Fibroblast of skin of left biceps (primary cell): ENCODE data around the gene MZT2B.
"Not testable (repeated sequence)": the region's sequence is repeated elsewhere in the genome, so short reads cannot be mapped to it uniquely, and the experiment has no call there.

Source experiments
- DNase-seq, 2 experiments: peaks; one replicate each; pipeline ENCODE4 v3.0.0-alpha.2; 2013; ENCODE audit warnings: low read depth in 2 of 2

The MZT2B gene, protein sequence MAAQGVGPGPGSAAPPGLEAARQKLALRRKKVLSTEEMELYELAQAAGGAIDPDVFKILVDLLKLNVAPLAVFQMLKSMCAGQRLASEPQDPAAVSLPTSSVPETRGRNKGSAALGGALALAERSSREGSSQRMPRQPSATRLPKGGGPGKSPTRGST

DNA sequence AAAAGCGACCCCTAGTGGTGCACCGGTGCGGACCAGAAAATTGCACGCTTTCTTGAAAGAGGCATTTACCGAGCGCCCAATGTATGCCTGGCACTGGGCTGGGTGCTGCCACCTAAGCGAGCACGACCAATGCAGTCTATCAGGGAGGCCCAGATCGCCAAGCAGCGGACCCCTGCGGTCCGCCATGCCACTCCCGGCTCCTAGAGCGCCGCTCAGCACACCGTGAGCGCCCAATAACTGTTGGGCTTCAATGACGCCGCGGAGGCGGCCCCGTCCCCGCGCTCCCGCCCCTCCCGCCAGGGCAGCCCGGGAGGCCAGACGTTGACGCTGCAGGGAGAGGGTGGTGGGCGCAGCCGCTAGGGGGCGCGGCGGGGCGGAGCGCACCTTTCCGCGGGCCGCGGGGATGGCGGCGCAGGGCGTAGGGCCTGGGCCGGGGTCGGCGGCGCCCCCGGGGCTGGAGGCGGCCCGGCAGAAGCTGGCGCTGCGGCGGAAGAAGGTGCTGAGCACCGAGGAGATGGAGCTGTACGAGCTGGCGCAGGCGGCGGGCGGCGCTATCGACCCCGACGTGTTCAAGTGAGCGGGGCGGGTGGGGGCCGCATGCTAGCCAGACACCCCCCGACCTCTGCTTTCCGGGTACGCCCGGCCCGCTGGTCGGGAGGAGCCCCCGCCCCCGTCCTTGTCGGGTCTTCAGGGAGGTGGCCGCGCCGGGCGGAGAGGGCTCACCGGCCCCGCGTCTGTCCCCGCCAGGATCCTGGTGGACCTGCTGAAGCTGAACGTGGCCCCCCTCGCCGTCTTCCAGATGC is at the start of gene MZT2B:
Gene MZT2B (plus strand): TSS at position 383 of the 803 bp plus-strand sequence. CDS start 21 bp downstream, at position 404.
- peak; percentile 54 to 71 for DNase-seq

DNA sequence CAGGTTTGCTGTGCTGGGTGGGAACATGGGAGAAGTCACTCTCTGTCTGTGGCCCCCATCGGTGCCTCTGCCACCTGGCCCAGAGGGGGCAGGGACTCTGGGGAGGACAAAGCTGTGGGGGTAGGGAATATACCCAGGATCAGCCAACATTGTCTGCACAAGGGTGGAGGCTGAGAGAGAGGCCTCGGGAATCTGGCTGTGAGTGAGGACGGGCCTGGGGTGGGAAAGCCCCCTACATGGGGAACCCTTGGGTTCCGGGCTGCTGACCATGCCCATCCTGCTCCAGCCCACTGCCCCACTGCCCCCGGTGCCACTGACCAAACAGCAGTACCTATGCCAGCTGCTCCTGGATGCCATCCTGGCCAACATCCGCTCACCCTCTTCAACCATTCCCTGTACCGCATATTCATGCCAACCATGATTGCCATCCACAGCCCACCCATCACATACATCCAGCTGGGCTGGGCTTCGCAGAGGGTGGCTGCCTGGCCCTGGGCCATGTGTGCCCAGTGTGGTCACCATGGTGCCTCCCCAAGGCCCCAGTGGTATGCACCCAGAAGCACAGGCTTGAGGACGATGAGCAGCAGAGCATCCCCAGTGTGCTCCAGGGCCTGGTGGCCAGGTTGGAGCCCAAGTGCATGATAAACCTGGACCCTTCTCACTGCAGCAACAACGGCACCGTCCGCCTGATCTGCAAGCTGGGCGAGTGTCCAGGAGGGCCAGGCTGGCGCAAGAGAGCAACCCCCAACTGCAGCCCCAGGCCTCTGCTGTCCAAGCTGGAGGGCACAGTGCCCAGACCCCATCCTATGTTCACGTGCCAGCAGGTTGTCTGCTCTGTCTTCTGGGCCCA is 46.1 kb upstream of the MZT2B start:
- DNase-seq, result no peak

DNA sequence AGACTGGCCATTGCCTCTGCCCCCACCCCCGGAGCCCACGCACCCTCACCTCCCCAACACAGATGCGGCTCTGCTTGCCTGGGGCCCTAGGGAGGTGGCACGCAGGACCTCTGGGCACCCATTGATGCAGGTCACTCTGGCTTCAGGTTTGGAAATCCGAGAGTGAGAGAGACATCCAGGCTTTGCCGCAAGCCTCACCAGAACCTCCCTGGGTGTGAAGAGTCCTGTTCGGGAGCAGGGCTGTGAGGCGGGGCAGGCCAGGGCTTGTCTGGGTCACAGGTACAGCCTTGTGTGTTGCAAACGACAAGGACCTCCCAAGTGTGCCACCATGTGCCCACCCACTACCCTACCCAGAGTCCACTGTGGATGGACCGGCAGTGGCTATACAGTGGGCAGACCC is 45.5 kb upstream of the MZT2B start:
- not testable (repeated sequence) for DNase-seq

DNA sequence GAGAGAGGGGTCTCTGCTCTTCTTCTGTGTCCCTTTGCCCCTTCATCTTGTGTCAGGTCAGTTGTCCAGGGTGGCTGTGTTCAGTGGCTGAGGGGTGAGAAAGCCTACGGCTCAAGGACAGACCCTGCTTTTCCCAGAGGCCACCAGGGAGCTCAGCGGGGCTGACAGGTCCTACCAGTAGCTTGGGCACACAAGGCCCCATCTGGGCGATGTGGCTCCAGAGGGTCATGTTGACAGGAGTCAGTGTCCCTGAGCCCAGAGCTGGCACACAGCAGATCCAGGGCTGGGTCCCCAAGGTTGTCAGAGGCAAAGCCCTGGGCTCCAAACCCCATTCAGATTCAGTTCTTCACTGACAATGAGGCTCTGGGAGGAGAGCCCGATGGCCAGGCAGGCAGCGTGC is 44.9 kb upstream of the MZT2B start:
- DNase-seq, result not testable (repeated sequence)

DNA sequence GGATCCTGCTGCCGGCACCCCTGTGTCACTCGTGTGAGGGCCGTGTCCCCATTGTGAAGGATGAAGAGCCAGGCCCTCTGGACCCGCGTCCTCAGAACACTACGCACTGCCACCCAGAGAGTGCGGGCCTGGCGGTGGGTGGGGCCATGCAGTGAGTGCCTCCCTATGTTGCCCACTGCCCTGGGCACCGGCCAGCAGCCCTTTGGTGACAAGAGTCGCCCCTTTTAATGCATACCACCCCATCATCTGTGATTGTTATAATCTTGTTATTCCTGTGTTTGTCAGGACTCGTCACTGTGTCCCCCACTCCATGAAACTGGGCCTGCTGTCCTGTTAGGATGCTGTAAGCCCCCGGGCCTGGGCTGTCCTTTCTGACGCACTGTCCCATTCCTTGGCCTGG is 43.7 kb upstream of the MZT2B start:
- DNase-seq, result not testable (repeated sequence)

DNA sequence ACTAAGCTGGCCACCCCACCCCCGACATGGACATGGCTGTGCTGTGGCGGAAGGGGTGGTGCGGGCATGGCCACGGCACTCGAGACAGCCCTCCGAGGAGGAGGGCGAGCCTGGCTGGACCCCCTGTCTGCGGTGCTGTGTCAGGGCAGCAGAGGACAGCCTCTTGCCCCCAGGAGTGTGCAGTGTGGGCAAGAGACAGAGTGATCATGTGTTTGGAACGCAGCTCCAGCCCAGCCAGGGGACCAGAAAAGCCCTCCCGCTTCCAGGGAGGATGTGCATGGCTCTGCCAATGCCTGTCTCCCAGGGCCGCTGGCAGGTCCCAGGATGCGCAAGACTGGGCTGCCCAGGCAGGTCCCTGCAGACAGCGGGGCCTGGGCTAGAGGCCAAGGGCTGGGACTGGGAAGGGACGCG is 43.2 kb upstream of the MZT2B start:
- not testable (repeated sequence) for DNase-seq

DNA sequence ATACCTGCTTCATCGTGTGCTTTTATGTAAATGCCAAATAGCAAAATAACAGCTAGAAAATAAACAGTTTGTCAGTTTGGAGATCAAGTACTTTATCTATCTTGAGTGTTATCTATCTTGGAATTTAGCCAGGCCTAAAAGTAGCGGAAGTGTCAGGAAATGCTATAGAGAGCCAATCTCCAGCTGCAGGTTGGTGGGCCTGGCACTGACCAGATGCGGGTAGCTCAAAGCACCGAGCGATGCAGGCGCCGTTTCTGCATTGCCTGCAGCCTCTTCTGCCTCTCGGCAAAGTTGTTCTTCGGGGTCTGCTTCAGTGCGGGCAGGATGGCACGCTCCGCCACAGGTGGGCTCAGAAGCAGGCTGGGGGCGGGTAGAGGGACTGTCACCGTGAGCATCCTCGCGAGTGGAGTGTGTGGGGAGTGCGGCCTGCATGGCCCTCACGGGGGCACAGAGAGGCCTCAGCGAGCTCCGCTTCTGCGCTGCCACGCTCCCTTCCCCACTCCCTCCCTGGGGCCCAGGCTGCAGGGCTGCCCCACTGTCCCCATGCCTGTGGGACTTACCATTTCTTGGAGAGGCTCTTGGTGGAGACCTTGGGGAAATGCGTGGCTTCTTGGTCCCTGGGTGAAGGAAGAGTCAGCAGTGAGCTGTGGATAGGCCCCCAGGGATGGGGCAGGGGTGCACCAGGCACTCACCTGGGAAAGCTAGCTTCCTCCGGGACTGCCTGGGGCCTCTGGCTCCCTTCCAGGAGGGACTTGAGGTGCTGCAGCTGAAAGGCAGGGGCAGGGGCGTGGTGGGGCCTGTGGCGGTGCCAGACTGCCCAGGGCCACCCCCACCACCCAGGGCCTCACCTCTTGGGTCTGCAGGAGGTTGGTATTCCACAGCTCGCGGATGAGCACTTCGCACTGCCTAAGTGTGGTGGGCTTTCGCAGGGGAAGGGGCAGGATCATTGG is 42.5 kb upstream of the MZT2B start:
- DNase-seq, result not testable (repeated sequence)

DNA sequence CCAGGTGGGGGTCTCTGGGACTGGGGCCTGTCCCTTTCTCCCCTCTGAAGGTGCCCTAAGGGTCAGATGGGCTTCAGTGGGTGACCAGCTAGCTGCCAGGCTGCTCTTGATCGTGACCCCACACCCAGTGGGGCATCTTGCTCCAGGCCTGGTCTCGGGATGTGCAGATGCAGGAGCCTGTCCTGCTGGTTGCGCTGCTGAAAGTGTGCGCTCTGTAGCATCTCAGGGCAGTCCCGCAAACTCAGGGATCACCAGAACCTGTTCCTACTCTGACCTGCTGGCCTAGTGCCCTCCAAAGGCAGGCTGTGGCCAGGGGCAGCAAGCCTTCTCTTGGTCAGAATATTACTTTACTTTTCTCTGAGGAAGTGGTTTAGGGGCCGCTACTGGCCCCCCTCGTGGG is 41.5 kb upstream of the MZT2B start:
- not testable (repeated sequence) for DNase-seq

DNA sequence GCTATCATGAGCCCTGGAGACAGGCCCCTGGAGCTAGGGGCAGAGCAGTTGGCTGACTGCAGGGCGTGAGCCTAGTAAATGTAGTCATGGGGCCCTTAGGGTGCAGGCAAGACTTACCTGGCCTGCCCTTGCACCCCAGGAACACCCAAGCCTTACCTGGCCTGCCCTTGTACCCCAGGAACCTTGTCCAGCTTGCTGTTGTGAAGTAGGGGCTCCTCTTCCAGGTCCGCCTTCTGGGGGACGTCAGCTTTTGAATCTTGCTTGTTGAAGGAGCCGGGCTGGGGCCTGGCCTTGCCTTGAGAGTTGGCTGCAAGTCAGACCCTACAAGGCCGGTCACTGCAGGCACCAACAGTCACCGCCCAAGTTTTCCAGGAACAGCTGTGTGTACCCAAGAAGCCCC is 41.1 kb upstream of the MZT2B start:
- not testable (repeated sequence) for DNase-seq

DNA sequence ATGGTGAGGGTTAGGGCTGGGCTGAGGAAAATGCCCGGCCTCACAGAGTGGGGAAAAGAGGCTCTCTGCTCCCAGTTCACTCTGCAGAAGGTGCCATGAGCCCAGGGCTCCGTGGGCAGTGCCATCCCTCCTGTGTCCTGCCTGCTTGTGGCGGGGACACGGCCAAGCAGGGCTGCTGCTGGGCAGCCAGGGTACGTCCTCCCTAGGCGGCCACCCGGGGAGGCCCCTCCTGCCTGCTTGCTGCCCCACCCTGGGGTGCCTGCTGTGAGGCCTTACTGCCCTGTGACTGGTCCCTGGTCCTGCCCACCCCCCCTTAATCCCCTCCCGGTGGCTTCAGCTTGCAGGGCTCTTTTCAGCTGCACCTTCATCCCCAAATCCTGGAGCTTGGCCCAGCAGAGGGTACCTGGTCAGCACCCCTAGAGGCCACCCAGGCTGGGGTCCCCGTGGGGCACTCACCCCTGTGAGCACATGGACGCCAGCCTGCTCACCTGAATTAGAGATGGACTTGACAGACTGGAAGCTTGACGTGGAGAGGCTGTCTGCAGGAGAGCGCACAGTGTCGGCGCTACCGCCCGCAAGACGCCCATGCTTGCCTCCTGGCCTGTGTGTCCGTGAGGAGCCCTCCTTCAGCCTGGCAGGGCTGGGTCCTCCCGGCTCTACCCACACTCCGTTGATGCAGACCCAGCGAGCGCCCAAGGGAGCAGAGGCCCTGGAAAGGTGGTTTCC is 40.3 kb upstream of the MZT2B start:
- not testable (repeated sequence) for DNase-seq

DNA sequence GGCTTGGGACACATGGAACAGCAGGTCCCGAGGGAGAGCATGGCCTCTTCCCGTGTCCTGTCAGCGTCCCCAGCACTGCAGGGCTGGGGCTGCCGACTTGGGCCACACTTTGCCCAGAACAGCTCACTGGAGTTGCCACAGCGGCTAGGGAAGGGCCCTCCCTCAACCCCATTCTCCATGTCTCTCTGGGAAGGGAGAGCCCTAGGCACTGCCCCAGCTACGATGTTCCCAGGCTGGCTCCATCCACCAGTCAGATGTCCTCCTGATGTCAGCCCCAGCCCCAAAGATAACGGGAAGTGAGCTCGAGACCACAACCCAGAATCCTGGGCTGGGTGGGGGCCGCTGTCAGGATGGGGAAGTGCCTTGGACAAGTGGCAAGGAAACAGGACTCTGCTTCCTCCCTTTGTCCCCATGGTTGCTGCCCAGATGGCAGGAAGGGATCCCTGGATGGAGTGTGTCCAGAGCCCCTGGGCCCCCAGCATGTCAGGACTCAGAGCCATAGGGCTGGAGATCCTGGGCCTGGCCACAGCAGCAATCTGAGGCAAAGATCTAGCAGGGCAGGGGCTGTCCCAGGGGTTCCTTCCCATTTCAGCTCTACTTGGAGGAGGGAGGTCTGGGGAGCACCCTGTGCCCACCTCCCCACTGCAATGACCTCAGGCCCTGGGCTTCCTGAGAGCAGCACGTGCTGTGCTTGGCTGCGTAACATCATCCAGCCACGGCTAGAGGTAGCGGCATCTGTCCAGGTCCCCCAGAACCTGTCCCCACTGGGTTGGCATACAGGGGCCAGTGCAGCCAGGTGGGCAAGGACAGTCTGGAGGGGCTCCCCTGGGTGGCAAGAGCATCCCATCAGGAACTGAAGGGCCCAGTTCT is 39.4 kb upstream of the MZT2B start:
- DNase-seq, result not testable (repeated sequence)

DNA sequence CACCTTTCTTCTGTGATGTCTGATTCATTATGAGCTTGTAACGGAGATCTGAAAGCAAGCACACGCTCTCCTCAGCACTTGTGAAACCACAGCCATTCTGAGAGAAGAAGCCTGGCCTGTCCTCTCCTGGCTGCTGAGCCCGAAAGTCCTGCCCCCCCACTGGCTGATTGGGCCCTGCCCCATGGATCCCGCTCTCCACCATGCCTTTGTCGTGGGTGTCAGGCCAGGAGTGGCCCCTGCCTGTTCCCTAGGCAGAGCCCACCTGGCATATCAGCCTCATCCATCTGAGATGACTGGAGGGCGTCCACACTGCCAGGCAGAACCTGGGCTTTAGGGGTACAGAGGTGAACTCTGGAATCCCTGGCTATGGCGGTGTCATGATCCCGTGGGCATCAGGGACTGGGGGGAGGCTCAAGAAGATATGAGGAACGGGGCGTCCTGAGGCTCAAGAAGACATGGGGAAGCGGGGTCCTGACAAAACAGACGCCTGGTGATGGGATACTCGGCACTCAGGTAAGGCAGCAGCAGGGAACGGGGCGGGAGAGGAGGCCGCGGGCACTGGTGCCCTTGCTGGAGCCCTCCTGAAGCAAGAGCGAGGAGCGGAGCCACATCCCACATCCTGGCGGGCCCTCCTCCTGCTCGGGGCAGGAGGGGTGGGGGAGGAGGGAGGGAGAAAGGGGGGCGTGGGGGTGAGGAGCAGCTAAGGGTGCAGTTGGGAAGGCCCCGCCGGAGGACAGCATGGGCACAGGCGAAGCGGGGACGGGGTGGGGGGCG is 38.6 kb upstream of the MZT2B start:
- not testable (repeated sequence) for DNase-seq

DNA sequence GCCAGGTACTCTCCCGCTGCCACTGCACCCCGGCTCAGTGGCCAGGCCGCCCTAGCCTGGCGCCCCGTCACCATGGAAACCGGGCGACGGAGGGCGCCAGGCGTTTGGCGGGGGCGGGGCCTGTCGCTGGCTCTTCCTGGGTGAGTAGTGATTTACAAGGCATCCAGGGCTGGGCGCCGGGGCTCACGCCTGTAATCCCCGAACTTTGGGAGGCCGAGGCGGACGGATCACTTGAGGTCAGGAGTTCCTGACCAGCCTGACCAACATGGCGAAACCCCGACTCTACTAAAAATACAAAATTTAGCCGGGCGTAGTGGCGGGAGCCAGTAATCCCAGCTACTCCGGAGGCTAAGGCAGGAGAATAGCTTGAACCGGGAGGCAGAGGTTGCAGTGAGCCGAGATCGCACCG is 37.1 kb upstream of the MZT2B start, which contains the start of gene CCDC74B:
Gene CCDC74B (minus strand): TSS at position 107 of the 409 bp plus-strand sequence. CDS start 116 bp downstream, outside the sequence.
- not testable (repeated sequence) for DNase-seq

DNA sequence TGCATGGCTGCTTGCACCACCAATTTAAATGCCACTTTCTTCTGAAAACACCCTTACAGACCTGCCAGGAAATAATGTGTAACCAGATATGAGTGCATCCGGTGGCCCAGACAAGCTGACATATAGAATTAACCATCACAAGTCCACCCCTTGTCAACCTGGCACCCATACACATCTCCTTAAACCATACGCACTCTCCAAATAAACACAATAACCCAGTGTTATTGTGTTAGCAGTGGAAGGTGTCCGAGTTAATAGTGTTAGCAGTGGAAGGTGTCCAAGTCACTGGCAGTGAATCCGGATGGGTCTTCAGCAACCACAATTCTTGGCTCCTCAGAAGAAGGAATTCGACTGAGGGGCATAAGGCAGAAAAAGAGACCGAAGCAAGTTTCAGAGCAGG is 33.5 kb upstream of the MZT2B start:
- DNase-seq, result not testable (repeated sequence)

DNA sequence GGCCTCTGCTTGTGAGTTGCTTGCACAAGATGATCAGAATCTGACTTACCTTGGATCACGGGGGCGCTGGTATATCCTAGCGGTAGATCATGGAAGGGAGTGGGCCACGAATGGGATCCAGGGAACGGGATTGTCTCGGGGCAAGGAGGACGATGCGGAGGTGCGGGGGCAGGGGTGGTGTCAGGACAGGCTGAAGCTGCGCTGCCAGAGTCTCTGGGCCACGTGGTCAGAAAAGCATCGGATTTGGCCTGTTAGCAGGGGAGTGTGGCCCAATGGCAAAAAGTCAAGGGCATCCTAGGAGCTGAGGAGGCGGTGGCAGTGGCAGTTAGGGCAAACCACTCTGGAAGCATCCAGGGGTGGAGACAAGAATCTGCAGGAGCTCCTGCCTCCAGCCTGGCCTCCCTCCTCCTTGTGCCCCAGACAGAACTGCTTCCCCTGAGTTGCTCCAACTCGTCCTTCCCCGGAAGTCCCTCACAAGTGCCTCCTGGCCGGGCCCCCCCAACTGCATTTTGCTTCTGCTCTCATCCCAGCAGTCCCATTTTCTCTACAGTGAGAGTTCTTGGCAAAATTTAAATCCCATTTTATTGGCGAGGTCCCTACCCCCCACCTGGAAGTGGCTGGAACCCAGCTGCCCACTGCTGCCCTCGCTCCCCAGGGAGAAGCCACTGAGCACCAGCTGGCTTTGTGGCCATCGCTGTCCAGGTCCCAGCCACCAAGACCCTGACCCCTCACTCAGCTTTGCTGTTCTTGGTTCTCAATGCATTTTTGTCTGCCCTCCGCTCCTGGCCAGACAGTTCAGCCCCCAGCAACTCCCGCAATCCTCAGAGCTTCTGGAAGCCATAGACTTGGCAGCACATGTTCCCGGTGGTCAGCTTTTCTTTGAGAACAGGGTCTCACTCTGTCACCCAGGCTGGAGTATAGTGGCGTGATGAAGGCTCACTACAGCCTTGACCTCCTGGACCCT is 31.6 kb upstream of the MZT2B start:
- no peak for DNase-seq

DNA sequence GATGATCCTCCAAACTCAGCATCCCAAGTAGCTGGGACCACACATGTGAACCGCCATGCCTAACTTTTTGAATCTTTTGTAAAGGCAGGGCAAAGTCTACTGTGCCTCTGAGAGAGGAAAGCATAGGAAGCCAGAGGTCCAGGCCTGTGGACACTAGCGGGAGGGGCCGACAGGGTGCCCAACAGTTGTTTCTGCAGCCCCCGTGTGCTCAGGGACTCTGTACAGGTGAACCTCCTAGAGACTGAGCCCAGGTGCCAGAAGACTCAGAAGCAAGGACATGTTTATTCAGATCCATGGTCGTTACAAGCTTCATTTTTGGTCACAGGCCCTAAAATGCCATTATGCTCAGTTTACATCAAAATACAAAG is 30.9 kb upstream of the MZT2B start:
- DNase-seq, result not testable (repeated sequence)

DNA sequence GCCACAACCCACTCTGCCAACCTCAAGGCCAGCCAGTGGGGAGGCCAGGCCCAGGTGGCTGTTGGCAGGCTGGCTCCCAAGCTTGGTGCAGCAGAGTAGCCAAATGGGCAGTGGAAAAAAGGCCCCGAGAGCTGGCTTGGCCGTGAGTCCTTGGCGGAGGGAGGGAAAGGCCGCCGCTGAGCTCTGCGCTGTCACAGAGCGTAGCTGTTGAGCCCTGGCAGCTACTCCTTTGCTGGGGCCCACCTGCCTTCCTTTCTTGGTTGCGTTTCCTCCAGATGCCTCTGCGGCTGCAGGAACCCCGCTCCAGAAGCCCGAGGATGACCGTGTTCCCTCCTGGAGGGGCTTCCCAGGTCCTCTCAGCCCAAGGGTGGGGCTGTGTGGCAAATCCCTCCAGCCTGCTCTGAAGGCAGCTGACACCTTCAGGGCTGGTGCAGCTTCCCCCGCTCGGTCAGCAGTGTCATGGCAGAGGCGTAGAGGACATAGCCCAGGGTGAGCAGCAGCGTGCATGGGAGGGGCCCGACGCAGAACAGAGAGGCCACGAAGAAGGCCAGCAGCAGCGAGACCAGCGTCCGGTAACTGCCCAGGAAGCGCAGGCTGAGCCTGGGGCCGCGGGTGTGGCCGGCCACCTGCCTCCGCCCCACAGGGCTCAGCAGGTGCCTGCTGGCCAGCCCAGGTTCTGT is 29.8 kb upstream of the MZT2B start:
- DNase-seq, result not testable (repeated sequence)
